GM21737 (cell line): ENCODE data around the gene KASH5.

ENCODE experiments used
- ATAC-seq: cut with Tn5 transposase; IDR thresholded peaks from one replicate; pipeline ENCODE4 v1.9.1; 2021; ENCODE audit warnings: mild to moderate bottlenecking, moderate library complexity; ENCODE audit not compliant: unreplicated experiment

Gene KASH5

GRCh38 chr19:49395581-49396407 is 7.7 kb downstream of the KASH5 start:
- no peak for ATAC-seq

DNA sequence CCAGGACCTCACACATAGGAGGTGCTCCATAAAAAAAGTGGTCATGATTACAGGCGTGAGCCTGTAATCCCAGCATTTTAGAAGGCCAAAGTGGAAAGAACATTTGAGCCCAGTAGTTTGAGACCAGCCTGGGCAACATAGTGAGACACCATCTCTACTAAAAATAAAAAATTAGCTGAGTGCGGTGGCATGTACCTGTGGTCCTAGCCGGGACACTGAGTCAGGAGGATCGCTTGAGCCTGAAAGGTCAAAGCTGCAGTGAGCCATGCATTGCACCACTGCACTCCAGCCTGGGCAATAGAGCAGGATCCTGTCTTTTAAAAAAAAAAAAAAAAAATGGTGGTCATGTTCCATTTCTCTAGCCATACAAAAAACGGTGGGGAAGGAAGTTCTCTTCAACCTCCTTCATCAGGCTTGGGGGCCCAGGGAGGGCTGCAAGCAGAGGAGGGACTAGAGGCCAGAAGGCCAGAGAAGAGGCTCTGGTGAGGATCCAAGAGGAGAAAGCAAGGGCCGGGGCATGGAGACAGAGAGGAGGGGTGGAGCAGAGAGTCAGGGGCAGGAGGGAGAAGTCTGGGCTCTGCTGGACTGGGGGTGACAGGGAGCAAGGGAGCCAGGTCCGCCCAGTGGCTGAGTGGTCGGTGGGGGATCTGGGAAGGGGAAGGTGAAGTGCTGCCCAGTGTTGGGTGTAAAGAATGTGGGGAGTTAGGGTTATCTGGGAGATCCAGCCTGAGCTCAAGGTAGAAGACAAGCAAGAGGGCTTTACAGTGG is 8.9 kb downstream of the KASH5 start:
- no peak for ATAC-seq

DNA sequence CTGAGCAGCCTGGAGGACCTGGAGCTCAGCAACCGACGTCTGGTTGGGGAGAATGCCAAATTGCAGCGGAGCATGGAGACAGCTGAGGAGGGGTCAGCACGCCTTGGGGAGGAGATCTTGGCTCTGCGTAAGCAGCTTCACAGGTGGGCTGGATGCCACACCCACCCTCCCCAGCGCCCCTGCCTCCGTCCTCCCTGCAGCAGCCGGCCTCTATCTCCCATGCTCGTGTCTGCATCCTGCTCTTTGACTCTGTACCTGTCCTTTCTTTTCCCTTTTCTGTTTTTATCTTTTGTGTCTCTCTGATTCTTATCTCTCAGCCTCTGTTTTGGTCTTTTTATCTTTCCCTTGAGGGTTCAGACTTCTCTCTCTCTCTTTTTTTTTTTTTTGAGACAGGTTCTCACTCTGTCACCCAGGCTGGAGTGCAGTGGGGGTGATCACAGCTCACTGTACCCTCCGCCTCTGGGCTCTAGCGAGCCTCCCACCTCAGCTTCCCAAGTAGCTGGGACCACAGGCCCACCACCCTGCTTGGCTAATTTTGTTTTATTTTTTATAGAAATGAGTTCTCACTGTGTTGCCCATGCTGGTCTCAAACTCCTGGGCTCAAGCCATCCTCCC is 10.1 kb downstream of the KASH5 start:
- no peak for ATAC-seq

GRCh38 chr19:49398931-49399330 is 10.9 kb downstream of the KASH5 start:
- ATAC-seq: no peak

DNA sequence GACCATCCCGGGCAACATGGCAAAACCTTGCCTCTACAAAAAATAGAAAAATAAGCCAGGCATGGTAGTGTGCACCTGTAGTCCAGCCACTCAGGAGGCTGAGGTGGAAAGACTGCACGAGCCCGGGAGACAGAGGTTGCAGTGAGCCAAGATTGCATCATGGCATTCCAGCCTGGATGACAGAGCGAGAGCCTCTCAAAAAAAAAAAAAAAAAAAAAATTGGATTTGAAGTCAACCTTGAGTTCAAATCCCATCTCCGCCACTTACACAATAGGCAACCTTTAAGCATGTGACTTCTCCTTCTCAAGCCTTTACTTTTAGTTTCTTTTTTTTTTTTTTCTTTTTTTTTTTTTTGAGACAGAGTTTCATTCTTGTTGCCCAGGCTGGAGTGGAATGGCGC is 12.0 kb downstream of the KASH5 start:
- ATAC-seq: no peak

GRCh38 chr19:49403404-49404187 is 15.5 kb downstream of the KASH5 start:
- no peak for ATAC-seq

GRCh38 chr19:49407079-49407478 is 19.0 kb downstream of the KASH5 start:
- ATAC-seq: no peak

- no peak for ATAC-seq
These were observed 19.5 kb downstream of the KASH5 start for GRCh38 chr19:49407482-49408015.

- no peak for ATAC-seq
These were observed 20.9 kb downstream of the KASH5 start for GRCh38 chr19:49408816-49409440.

DNA sequence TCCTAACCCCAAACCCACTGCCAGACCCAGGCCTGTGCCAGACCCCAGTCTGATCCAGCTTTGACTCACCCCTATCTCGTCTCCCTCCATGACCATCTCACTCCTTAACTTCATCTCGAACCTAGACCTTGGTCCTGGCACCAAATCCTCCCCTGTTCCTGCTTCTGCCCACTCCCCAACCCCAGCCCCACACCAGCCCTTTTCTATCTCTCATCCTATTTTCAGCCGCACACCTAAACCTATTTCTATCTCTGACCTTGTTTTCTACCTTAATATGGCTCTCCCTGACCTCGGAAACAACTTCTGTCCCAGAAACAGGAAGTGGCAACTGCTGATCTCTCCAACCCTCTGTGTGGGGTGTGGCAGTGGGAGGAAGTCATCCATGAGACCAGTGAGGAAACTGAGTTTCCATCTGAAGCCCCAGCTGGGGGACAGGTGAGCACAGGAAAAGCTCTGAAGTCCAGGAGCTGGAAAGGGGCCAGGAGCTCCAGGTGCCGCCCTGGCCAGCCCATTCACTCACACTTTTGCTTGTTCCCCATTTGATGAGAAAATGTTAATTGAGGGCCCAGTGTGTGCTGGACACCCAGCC is 21.5 kb downstream of the KASH5 start:
- ATAC-seq: no peak

DNA sequence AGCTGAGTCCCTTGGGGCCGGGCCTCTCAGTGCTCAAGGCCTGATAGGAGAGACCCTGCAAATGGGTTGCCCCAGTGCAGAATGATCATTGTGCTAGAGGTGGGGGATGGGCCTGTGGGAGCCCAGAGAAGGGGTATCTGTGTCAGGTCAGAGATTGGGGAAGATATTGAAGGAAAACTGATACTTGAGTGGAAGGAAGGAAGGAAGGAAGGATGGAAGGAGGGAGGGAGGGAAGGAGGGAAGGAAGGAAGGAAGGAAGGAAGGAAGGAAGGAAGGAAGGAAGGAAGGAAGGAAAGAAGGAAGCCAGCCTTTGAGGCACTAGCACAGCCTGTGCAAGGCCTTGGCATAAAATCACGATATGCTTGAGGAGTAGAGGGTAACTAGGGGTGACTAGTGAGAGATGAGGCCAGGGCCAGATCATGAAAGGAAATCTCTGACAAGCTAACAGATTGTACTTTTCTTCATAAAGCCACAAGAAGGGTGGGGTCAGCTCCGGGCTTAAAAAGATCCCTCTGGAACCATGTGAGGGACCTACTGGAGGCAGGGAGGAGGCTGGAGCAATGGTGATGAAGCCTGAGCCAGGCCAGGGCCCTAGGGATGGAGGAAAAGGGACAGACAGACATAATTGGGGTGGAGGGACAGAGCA is 23.8 kb downstream of the KASH5 start:
- no peak for ATAC-seq

DNA sequence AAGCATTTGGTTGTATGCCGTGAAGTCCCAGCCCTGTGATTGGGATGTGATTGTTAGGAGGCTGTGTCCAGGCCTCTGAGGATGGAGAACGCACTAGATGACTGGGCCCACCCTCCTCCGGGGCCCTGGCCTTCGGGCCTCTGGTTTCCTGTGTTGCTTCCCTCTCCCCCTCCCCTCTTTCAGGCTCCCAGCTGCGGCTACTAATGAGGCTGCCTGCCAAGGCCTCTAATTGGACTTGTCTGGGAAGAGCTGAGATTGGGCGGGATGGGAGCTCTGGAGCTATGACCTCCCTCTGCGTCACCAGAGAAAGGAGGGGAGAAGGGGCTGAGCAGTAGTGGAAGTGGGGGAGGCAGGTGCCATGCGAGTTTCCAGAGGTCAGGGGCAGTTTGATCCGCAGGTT is 25.3 kb downstream of the KASH5 start:
- ATAC-seq: no peak

DNA sequence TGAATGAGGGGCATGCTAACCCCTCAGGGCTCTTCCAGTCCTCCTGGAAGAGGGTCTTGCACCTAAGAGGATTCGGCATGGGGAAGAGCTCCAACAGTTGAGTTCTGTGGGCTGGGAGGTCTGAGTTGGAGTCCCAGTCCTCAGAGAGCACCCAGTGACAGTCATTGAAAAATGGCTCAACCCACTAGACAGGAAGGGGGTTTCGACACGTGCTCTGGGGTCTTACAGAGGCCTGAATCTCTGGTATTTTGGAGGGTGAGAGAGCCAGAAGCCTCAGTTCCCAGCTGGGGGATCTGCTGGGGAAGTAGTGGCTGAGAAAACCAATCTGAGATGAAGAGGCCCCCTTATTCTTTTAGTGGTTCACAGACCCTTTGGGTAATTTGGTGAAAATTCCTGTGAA is 26.2 kb downstream of the KASH5 start:
- no peak for ATAC-seq

DNA sequence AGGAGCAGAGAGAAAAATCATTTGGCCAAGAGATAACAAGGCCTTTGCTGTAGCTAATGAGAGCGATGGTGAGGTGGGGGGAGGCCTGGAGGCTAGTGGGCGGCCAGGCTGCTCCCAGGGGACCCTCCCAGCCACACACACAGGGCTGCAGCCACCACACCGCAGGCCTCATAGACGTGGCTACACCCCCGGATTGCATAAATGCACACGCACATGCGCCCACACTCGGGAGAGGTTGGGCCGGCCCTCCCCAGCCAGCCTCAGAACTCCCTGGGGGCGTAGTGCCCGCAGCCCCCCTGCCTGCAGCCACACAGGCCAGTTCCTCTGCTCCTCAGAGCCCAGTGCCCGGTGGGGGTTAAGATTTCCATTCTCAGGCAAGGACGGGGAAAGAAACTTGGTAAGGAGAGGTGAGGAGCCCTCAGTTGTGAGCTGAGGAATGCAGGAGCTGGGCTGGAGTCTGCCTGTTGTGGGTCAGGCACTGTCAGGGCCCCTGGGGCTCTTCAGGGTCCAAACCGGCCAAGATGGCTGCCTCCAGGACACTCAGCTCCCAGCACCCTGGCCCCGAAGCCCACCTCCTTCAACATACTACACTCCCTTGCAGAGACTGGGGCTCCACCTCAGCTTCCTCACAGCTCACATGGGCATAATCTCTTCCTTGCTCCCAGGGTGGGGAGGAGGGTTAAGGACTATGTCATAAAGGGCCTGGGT is 27.2 kb downstream of the KASH5 start:
- no peak for ATAC-seq

GRCh38 chr19:49415810-49416200 is 27.8 kb downstream of the KASH5 start:
- ATAC-seq: no peak

DNA sequence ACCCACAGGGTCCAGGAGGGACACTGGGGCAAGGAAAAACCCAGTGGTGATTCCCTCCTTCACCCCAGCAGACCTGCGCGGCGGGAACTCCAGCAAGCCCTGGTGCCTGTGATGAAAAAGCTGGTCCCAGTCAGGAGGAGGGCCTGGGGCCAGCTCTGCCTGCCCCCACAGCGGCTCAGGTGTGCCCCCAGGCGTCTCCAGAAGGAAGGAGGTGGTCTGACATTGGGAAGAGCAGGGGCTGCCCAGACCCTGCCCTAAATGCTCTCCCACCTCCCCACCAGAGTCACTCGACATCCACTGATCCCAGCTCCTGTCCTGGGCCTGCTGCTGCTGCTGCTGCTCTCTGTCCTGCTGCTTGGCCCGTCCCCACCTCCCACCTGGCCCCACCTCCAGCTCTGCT is 29.0 kb downstream of the KASH5 start:
- ATAC-seq: no peak

DNA sequence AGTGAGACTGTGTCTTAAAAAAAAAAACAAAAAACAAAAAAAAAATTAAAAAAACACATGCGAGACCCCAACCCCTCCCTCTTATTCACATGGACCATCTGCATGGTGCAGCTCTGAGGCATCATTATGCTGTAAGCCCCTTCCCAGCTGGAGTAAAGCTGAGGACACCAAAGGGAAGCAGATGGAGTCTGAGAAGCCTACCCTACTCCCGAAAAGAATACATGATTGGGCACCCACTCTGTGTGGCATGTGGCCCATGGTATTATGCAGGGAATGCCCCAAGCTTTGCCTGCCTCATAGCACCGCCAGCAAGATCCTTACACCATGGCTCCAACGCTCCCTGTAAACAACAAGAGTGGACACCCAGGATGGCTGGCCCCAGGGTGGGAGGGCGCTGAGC is 30.5 kb downstream of the KASH5 start:
- no peak for ATAC-seq

GRCh38 chr19:49419173-49419572 is 31.1 kb downstream of the KASH5 start:
- no peak for ATAC-seq

GRCh38 chr19:49420227-49420626 is 32.2 kb downstream of the KASH5 start:
- ATAC-seq: no peak
